HepG2 (cell line): ENCODE data around the gene CRTAC1. TPM values are rescaled to one million over a fixed set of nuclear protein-coding genes. Genes with fewer than 3 reads are reported as not detected.

Experiments
- ATAC-seq: fragments of 200-7000 bp; cut with Tn5 transposase; 3 replicates; pipeline ENCODE4 v1.9.1; 2020; ENCODE audit warnings: mild to moderate bottlenecking, moderate library complexity
- BruUV-seq: library from RNA; stranded (reverse); fragments of 400-500 nt; replicated peaks from 2 replicates; lab custom pipeline; 2021; lab: Mats Ljungman, UMichigan
- CTCF ChIA-PET: fragments of 300-600 bp; formaldehyde crosslinking; extraction: SDS; loops from one replicate; lab custom pipeline; 2021; ENCODE audit warnings: low total read pairs, inconsistent platforms, low intra/inter-chr PET ratio; lab: Yijun Ruan, JAX
- POLR2A ChIA-PET: fragments of 350-600 bp; sonication (Branson Sonifier 250); formaldehyde crosslinking; loops from one replicate; lab custom pipeline; 2020; ENCODE audit warnings: antibody characterized with exemption, inconsistent platforms; lab: Yijun Ruan, JAX
- DNase-seq: peaks from one replicate; pipeline ENCODE4 v3.0.0-alpha.2; 2015; ENCODE audit warnings: low spot score
- FAIRE-seq: peaks from 3 replicates; lab custom pipeline; 2011; peaks lifted over from hg19 to GRCh38; lab: Jason Lieb, UNC
- H2AFZ ChIP-seq: one replicate; pipeline ENCODE4 v1.6.1; 2011; ENCODE audit warnings: low read length, inconsistent platforms
- H3K27ac ChIP-seq: fragments of 300-600 bp; 3 replicates; pipeline ENCODE4 v1.8.0; 2011; ENCODE audit warnings: mixed run types, mild to moderate bottlenecking, mixed read lengths, low read length, inconsistent platforms; ENCODE audit not compliant: insufficient read depth; ENCODE audit errors: extremely low read length
- H3K27me3 ChIP-seq, 2 experiments: fragments of 200-600 bp in 1 of 2; 2 replicates in 1 of 2; 3 replicates in 1 of 2; pipeline versions ENCODE4 v1.6.0 to v1.8.0; 2011; ENCODE audit warnings: low read length in 2 of 2, mild to moderate bottlenecking in 2 of 2, moderate library complexity in 2 of 2, inconsistent platforms in 1 of 2; ENCODE audit not compliant: insufficient read depth in 2 of 2, control insufficient read depth in 1 of 2
- H3K36me3 ChIP-seq, 2 experiments: fragments of 200-600 bp in 1 of 2; replicated peaks in 1 of 2; 2 replicates in 1 of 2; 3 replicates in 1 of 2; pipeline versions ENCODE4 v1.5.1 to v1.8.0; 2011; ENCODE audit warnings: low read length in 2 of 2, inconsistent platforms in 1 of 2; ENCODE audit not compliant: insufficient read depth in 2 of 2, control insufficient read depth in 1 of 2
- H3K4me1 ChIP-seq: 2 replicates; pipeline ENCODE4 v1.5.1; 2012; ENCODE audit warnings: low read length, inconsistent platforms; ENCODE audit not compliant: insufficient read depth
- H3K4me2 ChIP-seq: 2 replicates; pipeline ENCODE4 v1.6.0; 2011; ENCODE audit warnings: low read depth, low read length, inconsistent platforms
- H3K4me3 ChIP-seq, 3 experiments: fragments of 200-600 bp in 1 of 3; sonication (generic), shearing (Covaris generic) in 1 of 3; replicated peaks in 1 of 3; 2 replicates each; pipeline ENCODE4 v1.5.1; 2011 to 2016; ENCODE audit warnings: low read length in 3 of 3, inconsistent platforms in 2 of 3, low read depth in 2 of 3, mild to moderate bottlenecking in 2 of 3, control low read depth in 1 of 3, mixed read lengths in 1 of 3; ENCODE audit not compliant: insufficient read depth in 1 of 3
- H3K79me2 ChIP-seq: one replicate; pipeline ENCODE4 v1.6.1; 2011; ENCODE audit warnings: low read length, inconsistent platforms; ENCODE audit not compliant: insufficient read depth
- H3K9ac ChIP-seq: 2 replicates; pipeline ENCODE4 v1.6.0; 2011; ENCODE audit warnings: mild to moderate bottlenecking, low read depth, low read length, inconsistent platforms; ENCODE audit not compliant: insufficient read depth
- H3K9me3 ChIP-seq: 2 replicates; pipeline ENCODE4 v1.5.1; 2012; ENCODE audit warnings: mild to moderate bottlenecking, low read length
- H4K20me1 ChIP-seq: 2 replicates; pipeline ENCODE4 v1.6.0; 2011; ENCODE audit warnings: inconsistent platforms, mild to moderate bottlenecking, low read length, moderate library complexity; ENCODE audit not compliant: insufficient read depth
- ADNP ChIP-seq: sonication (generic); formaldehyde crosslinking; IDR thresholded peaks from 2 replicates; pipeline ENCODE4 v1.4.0; 2020; ENCODE audit warnings: missing genetic modification reagents
- DMTF1 ChIP-seq: sonication (generic); formaldehyde crosslinking; IDR thresholded peaks from 2 replicates; pipeline ENCODE4 v1.4.0; 2020; ENCODE audit warnings: mild to moderate bottlenecking, missing genetic modification reagents
- ELF1 ChIP-seq: sonication (generic); formaldehyde crosslinking; IDR thresholded peaks from 2 replicates; pipeline ENCODE4 v1.4.0; 2020; ENCODE audit warnings: missing genetic modification reagents
- FOXK2 ChIP-seq: fragments of 450-650 bp; IDR thresholded peaks from 2 replicates; pipeline ENCODE4 v1.6.1; 2016
- FOXO1 ChIP-seq: sonication (generic); formaldehyde crosslinking; IDR thresholded peaks from 2 replicates; pipeline ENCODE4 v1.4.0; 2020; ENCODE audit warnings: missing genetic modification reagents
- KAT2B ChIP-seq: fragments of 150-350 bp; IDR thresholded peaks from 2 replicates; pipeline ENCODE4 v1.6.1; 2014; ENCODE audit warnings: low read depth, low read length, borderline replicate concordance
- MAF1 ChIP-seq: sonication (generic); formaldehyde crosslinking; IDR thresholded peaks from 2 replicates; pipeline ENCODE4 v1.5.0; 2020; ENCODE audit warnings: missing genetic modification reagents, borderline replicate concordance
- PREB ChIP-seq: sonication (generic); formaldehyde crosslinking; IDR thresholded peaks from 2 replicates; pipeline ENCODE4 v1.4.0; 2020; ENCODE audit warnings: missing genetic modification reagents
- SPEN ChIP-seq: sonication (generic); formaldehyde crosslinking; IDR thresholded peaks from 2 replicates; pipeline ENCODE4 v1.5.1; 2020; ENCODE audit warnings: low read depth, mild to moderate bottlenecking, missing genetic modification reagents
- TAF15 ChIP-seq: fragments of 200-400 bp; formaldehyde crosslinking; IDR thresholded peaks from one replicate; pipeline ENCODE4 v1.6.1; 2018; ENCODE audit warnings: mild to moderate bottlenecking, low read depth, low read length; ENCODE audit not compliant: poor library complexity, severe bottlenecking
- TBP ChIP-seq: sonication (generic); formaldehyde crosslinking; IDR thresholded peaks from 2 replicates; pipeline ENCODE4 v1.5.0; 2020; ENCODE audit warnings: missing genetic modification reagents
- ZNF24 ChIP-seq: fragments of 450-650 bp; IDR thresholded peaks from 2 replicates; pipeline ENCODE4 v1.6.1; 2017; ENCODE audit warnings: antibody characterized with exemption, mild to moderate bottlenecking
- ZNF513 ChIP-seq: sonication (generic); formaldehyde crosslinking; conservative IDR thresholded peaks from 2 replicates; pipeline ENCODE4 v1.5.0; 2020; ENCODE audit warnings: missing genetic modification reagents
- ZNF710 ChIP-seq: sonication (generic); formaldehyde crosslinking; IDR thresholded peaks from 2 replicates; pipeline ENCODE4 v1.5.0; 2020; ENCODE audit warnings: mild to moderate bottlenecking, missing genetic modification reagents, borderline replicate concordance
- ZNF737 ChIP-seq: sonication (generic); formaldehyde crosslinking; IDR thresholded peaks from 2 replicates; pipeline ENCODE4 v1.5.0; 2020; ENCODE audit warnings: missing genetic modification reagents, mild to moderate bottlenecking, borderline replicate concordance
- ZNF850 ChIP-seq: sonication (generic); formaldehyde crosslinking; conservative IDR thresholded peaks from 2 replicates; pipeline ENCODE4 v1.9.0; 2021; ENCODE audit warnings: mild to moderate bottlenecking, missing genetic modification reagents
- WGBS: methylation state at CpG from one replicate; pipeline ENCODE4 v1.1.6; 2017; ENCODE audit warnings: low lambda C conversion rate; 5-methylcytosine and 5-hydroxymethylcytosine counted together
- in situ Hi-C: cut with HindIII; loops from 2 replicates; pipeline ENCODE4 v1.10.0; 2017; ENCODE audit warnings: low pct_unique_long_range_greater_than_20kb; ENCODE audit not compliant: extremely low pct_ligation_motif_present
- intact Hi-C: fragments of 100-400 bp; cut with micrococcal nuclease; formaldehyde crosslinking; loops from one replicate; pipeline ENCODE4 v1.10.0; 2022; ENCODE audit not compliant: unreplicated experiment
- polyA plus RNA-seq, 8 experiments: library from polyadenylated mRNA; depleted of rRNA in 3 of 8; stranded (reverse) in 7 of 8; unstranded in 1 of 8; fragments of >200 nt; fragmentation: Illumina TruSeq in 4 of 8; extraction: Trizol in 4 of 8; gene quantifications; 2 replicates each; pipeline versions ENCODE4 v1.2.1 to v1.2.3, GENCODE V29; 2011 to 2016; ENCODE audit warnings: low read depth in 4 of 8, missing spikeins in 1 of 8, mixed read lengths in 1 of 8; ENCODE audit not compliant: insufficient read depth in 1 of 8
- total RNA-seq, 5 experiments: library from RNA; depleted of rRNA; stranded (reverse); fragments of >200 nt; fragmentation: Illumina TruSeq; extraction: Trizol; gene quantifications; 2 replicates each; pipeline ENCODE4 v1.2.3, GENCODE V29; 2016; ENCODE audit warnings: low read depth in 1 of 5

CRTAC1 gene
- total and polyA plus RNA-seq, 2 of the 13 experiments (the other 11 are each of a cell fraction or from before 2014, with no cell fraction given), result not detected

- peaks cover 2 to 9% of the 10 kb centered on the region in 2 experiments; a peak in 2 of 5 replicates for H3K27me3 ChIP-seq
- in situ Hi-C loops (no loop called here), intact Hi-C loops (no loop called here)
- H2AFZ ChIP-seq, result no peak overlapping the region
- DNase-seq (no peak), FAIRE-seq (no peak), ATAC-seq (no peak)
- ChIA-PET CTCF (no interaction called here), POLR2A (no interaction called here)
- no peak overlapping the region for H3K9ac ChIP-seq
- H3K4me1 ChIP-seq, result no peaks in the 10 kb centered on the region
- no peak overlapping the region for H3K4me2 ChIP-seq
- TF ChIP-seq PREB, result no peak
- no peak for TF ChIP-seq ZNF850
- TF ChIP-seq ZNF24, result no peak
- no peak for TF ChIP-seq TAF15
- no peak for TF ChIP-seq DMTF1 (CRISPR knock-in tag)
- TF ChIP-seq ADNP (CRISPR knock-in tag), result no peak
- no peak for TF ChIP-seq TBP (CRISPR knock-in tag)
- TF ChIP-seq SPEN (CRISPR knock-in tag), result no peak
- no peak for TF ChIP-seq MAF1 (CRISPR knock-in tag)
- TF ChIP-seq KAT2B, result no peak
- TF ChIP-seq ELF1 (CRISPR knock-in tag), result no peak
- no peak for TF ChIP-seq FOXO1 (CRISPR knock-in tag)
- TF ChIP-seq ZNF710, result no peak
- no peak for TF ChIP-seq ZNF737
- TF ChIP-seq ZNF513 (CRISPR knock-in tag), result no peak
- no peak for TF ChIP-seq FOXK2
- TF ChIP-seq, all 625 proteins: peak for 0
- no peak overlapping the region for H3K4me3 ChIP-seq
- no peaks in the 10 kb centered on the region for H3K79me2 ChIP-seq
- no TSS peak for BruUV-seq
- no peaks in the 10 kb centered on the region for H3K9me3 ChIP-seq
- no peaks in the 10 kb centered on the region for H4K20me1 ChIP-seq
- no peak overlapping the region for H3K27ac ChIP-seq
- 100% methylated on average over 1 of the region's 1 CpG for WGBS
- H3K36me3 ChIP-seq, result no peaks in the 10 kb centered on the region
These were observed 48.4 kb upstream of the CRTAC1 start for GRCh38 chr10:98078774-98079173.
